ENCODE data around the gene FAM53B.
A peak's percentile ranks its signal among the peaks of the same experiment; 100 is the strongest.

FAM53B gene

GRCh38 chr10:124677749-124678556 is 66.2 kb downstream of the FAM53B start:
- no peak for DNase-seq

GRCh38 chr10:124677293-124677699 is 66.9 kb downstream of the FAM53B start:
- no peak for DNase-seq

- no peak for DNase-seq
Observed at GRCh38 chr10:124676416-124677062, 67.6 kb downstream of the FAM53B start.

GRCh38 chr10:124675824-124676223 is 68.4 kb downstream of the FAM53B start:
- no peak for DNase-seq

- no peak for DNase-seq
Observed at GRCh38 chr10:124675261-124675660, 68.9 kb downstream of the FAM53B start.

GRCh38 chr10:124674768-124675222 is 69.4 kb downstream of the FAM53B start:
- peak; percentile 54 for DNase-seq

GRCh38 chr10:124672181-124672638 is 72.0 kb downstream of the FAM53B start:
- no peak for DNase-seq

GRCh38 chr10:124671486-124672075 is 72.6 kb downstream of the FAM53B start:
- no peak for DNase-seq

GRCh38 chr10:124670849-124671248 is 73.3 kb downstream of the FAM53B start:
- peak; percentile 7 for DNase-seq

- no peak for DNase-seq
Observed at GRCh38 chr10:124669824-124670654, 74.1 kb downstream of the FAM53B start.

GRCh38 chr10:124669141-124669823 is 74.9 kb downstream of the FAM53B start:
- no peak for DNase-seq

GRCh38 chr10:124668517-124669051 is 75.6 kb downstream of the FAM53B start:
- DNase-seq = no peak

GRCh38 chr10:124667425-124668345 is 76.5 kb downstream of the FAM53B start:
- DNase-seq = no peak

- DNase-seq = no peak
Observed at GRCh38 chr10:124666494-124666893, 77.7 kb downstream of the FAM53B start.

GRCh38 chr10:124665980-124666379 is 78.2 kb downstream of the FAM53B start:
- DNase-seq = no peak

- DNase-seq = no peak
Observed at GRCh38 chr10:124665558-124665957, 78.6 kb downstream of the FAM53B start.

GRCh38 chr10:124665091-124665490 is 79.1 kb downstream of the FAM53B start:
- DNase-seq = no peak

- no peak for DNase-seq
Observed at GRCh38 chr10:124663766-124664360, 80.3 kb downstream of the FAM53B start.

GRCh38 chr10:124663228-124663627 is 81.0 kb downstream of the FAM53B start:
- DNase-seq = no peak

- no peak for DNase-seq
Observed at GRCh38 chr10:124661660-124662180, 82.5 kb downstream of the FAM53B start.
